Pancreas (tissue), 10 donors: ENCODE measurements around the gene SRPK2. TPM values are rescaled to one million over a fixed set of nuclear protein-coding genes. Genes with fewer than 3 reads are reported as not detected.

Experiments
- ATAC-seq, 4 donors: fragments of 200-7000 bp; cut with Tn5 transposase; one replicate each; pipeline versions ENCODE4 v1.8.0 to v1.9.1; 2020; ENCODE audit warnings: mild to moderate bottlenecking in 4 of 4, moderate library complexity in 4 of 4
- DNase-seq, 6 donors: peaks; one replicate each; pipeline ENCODE4 v3.0.0-alpha.2; 2020
- FAIRE-seq: peaks from 2 replicates; lab custom pipeline; 2012; peaks lifted over from hg19 to GRCh38; lab: Jason Lieb, UNC
- H3K27ac ChIP-seq, 4 donors: fragments of 200-600 bp; sonication (generic); 1 replicate in 3 of 4; 2 replicates in 1 of 4; pipeline versions ENCODE4 v1.5.0 to v1.8.0; 2020
- H3K27me3 ChIP-seq, 4 donors: fragments of 200-600 bp; one replicate each; pipeline ENCODE4 v1.8.0; 2021
- H3K36me3 ChIP-seq, 3 donors: fragments of 200-600 bp; sonication (generic) in 1 of 3; one replicate each; pipeline versions ENCODE4 v1.5.0 to v1.8.0; 2020 to 2021
- H3K4me1 ChIP-seq, 3 donors: fragments of 200-600 bp; one replicate each; pipeline ENCODE4 v1.8.0; 2021
- H3K4me3 ChIP-seq, 4 donors: fragments of 200-600 bp; sonication (generic) in 2 of 4; one replicate each; pipeline versions ENCODE4 v1.5.0 to v1.8.0; 2020 to 2021
- H3K9me3 ChIP-seq, 4 donors: fragments of 200-600 bp; one replicate each; pipeline ENCODE4 v1.8.0; 2021
- CTCF ChIP-seq, 4 donors: fragments of 200-600 bp; sonication (generic) in 3 of 4; IDR thresholded peaks; one replicate each; pipeline versions ENCODE4 v1.5.0 to v1.8.0; 2021; ENCODE audit warnings: antibody characterized with exemption in 4 of 4
- WGBS, 2 donors: extraction: QIAGEN DNeasy Blood & Tissue Kit; methylation state at CpG; one replicate each; pipeline ENCODE4 v1.1.7; 2013; 5-methylcytosine and 5-hydroxymethylcytosine counted together
- intact Hi-C, 3 donors: fragments of 100-400 bp; cut with DNase I; formaldehyde crosslinking; loops; one replicate each; pipeline versions ENCODE4 v1.11.1 to v1.14.2; 2022
- polyA plus RNA-seq, 2 donors: library from polyadenylated mRNA; stranded (reverse); fragments of 200-250 nt; gene quantifications; one replicate each; pipeline ENCODE4 v1.2.3, GENCODE V29; 2013
- total RNA-seq, 6 donors: library from RNA; stranded (reverse); fragmentation: NEBNext Ultra II Directional in 4 of 6; extraction: Animal tissue kit (Norgen Biotek cat#: 25700) in 4 of 6; gene quantifications; one replicate each; pipeline versions ENCODE4 v1.2.1 to v1.2.4, GENCODE V29; 2021 to 2023
- donor health status: healthy with polysubstance abuse.
- donor health status: DM: no; HTN: no; CAD: no; lungs with moderate emphysema.
- donor health status: DM: no; HTN: no; CAD: no.
- donor health status: control.
- donor health status: control.
- donor health status: Bipolar disorder and iron deficiency.
- donor health status: DM: yes; HTN: yes; CAD: no.
- donor health status: DM: no; HTN: no; CAD: no.
- donor health status: DM: no; HTN: no; CAD: no.
- donor health status: DM: yes; HTN: yes; CAD: no.

Gene SRPK2
- total and polyA plus RNA-seq, 8 donors, result 6.5 to 27.4 (median 16.4) TPM

DNA sequence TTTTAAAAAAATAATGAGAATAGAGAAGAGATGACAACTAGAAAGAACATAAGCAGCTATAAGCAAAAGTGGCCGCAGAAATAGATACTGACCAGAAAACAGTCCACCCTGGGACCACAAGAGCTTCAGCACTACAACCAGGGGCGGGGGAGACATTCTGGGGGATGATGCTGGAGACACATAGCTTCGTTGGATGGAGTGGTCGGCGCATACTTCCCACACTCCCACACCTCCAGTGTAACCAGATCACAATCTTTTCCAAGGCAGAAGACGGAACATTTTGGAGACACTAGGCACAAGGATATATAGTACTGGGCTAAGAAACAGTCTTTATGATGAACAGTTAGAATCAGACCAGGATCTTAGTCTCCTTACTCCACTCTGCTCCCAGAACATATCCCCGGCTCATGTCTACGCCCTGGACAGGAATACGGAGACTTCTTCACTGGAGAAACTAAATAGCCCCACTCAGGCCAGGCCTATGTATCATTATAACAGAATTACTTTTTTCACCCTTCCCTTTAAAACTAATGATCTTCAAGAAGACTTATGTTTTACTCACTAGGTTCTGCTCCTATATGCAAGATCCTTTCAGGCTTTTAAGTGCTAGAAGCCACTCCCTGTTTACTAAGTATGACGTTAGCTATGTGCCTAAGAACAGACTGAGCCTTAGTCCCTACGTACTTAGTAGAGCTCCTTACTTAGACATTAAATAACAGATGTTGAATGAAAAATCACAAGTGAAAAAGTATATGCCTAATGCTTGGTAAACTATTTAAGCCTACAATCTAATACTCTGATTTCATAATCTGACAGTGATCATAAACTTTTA is 169.6 kb downstream of the SRPK2 start:
- DNase-seq (no peak), ATAC-seq (peak; percentile 61 to 82 (median 72)), FAIRE-seq (no peak)
- Histone ChIP-seq H3K27me3 (no peaks in the 10 kb centered on the region), H3K27ac (no peak overlapping the region), H3K9me3 (no peaks in the 10 kb centered on the region), H3K4me3 (no peak overlapping the region), H3K4me1 (peaks cover 4 to 15% (median 9%) of the 10 kb centered on the region in 3 donors), H3K36me3 (no peaks in the 10 kb centered on the region)
- intact Hi-C loops, result no loop called here
- TF ChIP-seq CTCF (IDR thresholded peaks at IDR 0.05), result no peak
- 87% methylated on average over 11 of the region's 11 CpGs for WGBS, 2 donors

DNA sequence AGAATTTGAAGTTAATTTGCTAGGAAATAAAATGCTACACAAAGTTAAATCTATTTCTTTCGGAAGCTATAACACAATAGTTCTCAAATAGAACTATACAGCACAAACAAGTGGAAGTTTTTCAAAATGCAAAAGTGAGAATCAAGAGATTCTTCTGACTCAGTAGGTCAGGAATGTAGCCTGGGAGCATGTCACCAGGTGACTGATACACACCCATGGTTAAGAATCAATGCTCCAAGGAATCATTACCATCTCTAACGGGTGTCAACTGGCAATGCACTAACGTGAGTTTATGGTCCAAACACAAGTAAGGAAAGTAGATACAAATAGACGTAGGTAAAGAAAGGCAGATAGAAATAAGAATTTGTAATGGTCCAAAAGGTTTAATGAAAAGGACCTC is 170.5 kb downstream of the SRPK2 start:
- intact Hi-C loops, result no loop called here
- no peaks in the 10 kb centered on the region for H3K36me3 ChIP-seq
- no peak overlapping the region for H3K27ac ChIP-seq
- no peak for DNase-seq
- WGBS, 2 donors, result 75 to 77% methylated on average over 4 of the region's 4 CpGs
- H3K27me3 ChIP-seq, result no peaks in the 10 kb centered on the region
- ATAC-seq, result peak in 2 of 4 donors; percentile 44 to 51
- H3K4me1 ChIP-seq, result peaks cover 4 to 15% (median 9%) of the 10 kb centered on the region in 3 donors
- FAIRE-seq, result no peak
- no peak overlapping the region for H3K4me3 ChIP-seq
- no peak for TF ChIP-seq CTCF (IDR thresholded peaks at IDR 0.05)
- H3K9me3 ChIP-seq, result no peaks in the 10 kb centered on the region

DNA sequence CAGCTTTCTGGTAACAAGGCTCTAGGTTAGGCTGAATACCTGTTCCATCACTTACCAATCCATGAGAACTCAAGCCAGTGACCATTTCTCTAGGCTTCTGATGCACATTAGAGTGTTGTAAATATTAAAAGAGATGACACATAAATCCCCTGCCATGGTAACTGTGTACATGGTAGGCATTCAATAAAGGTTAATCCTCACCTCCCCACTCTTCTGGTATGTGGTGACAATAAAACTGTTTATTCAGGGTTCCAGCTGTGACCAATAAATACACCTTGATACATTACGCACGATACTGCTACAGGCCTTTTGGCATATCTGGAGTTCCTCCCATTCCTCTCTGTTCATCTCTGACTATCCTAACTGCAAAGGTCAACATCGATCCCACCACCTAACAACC is 171.9 kb downstream of the SRPK2 start:
- peaks cover 4 to 9% (median 7%) of the 10 kb centered on the region in 3 donors for H3K4me1 ChIP-seq
- TF ChIP-seq CTCF (IDR thresholded peaks at IDR 0.05), result no peak
- no peak for FAIRE-seq

GRCh38 chr7:105215821-105216220 is 172.9 kb downstream of the SRPK2 start:
- Histone ChIP-seq H3K36me3 (no peaks in the 10 kb centered on the region), H3K9me3 (no peaks in the 10 kb centered on the region), H3K4me3 (no peak overlapping the region), H3K4me1 (peaks cover 4 to 13% (median 11%) of the 10 kb centered on the region in 3 donors), H3K27ac (no peak overlapping the region), H3K27me3 (no peaks in the 10 kb centered on the region)
- ATAC-seq, result no peak
- FAIRE-seq, result no peak
- intact Hi-C loops, result no loop called here
- no peak for DNase-seq
- TF ChIP-seq CTCF (IDR thresholded peaks at IDR 0.05), result no peak
- WGBS, 2 donors, result 63 to 66% methylated on average over 1 of the region's 1 CpG

More for the DNA sequence above, 171.9 kb downstream of the SRPK2 start:
- H3K36me3 ChIP-seq, result no peaks in the 10 kb centered on the region
- 85 to 88% methylated on average over 3 of the region's 3 CpGs for WGBS, 2 donors
- no peak overlapping the region for H3K27ac ChIP-seq
- no peaks in the 10 kb centered on the region for H3K9me3 ChIP-seq
- intact Hi-C loops, result no loop called here
- H3K4me3 ChIP-seq, result no peak overlapping the region
- no peak for ATAC-seq
- no peak for DNase-seq
- H3K27me3 ChIP-seq, result no peaks in the 10 kb centered on the region

DNA sequence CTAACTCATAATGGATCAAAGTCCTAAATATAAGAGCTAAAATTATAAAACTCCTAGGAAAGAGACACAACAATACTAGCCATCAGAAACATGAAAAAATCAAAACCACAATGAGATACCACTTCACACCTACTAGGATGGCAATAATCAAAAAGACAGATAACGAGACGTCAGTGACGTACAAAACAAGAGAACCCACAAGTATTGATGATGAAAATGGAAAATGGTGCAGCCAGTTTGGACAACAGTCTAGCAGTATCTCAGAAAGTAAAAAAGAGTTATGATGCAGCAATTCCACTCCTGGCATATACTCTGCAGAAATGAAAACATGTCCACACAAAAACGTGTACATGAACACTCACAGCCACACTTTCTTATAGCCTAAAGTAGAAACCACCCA is 173.5 kb downstream of the SRPK2 start:
- no peak for DNase-seq
- ATAC-seq, result no peak
- Histone ChIP-seq H3K4me3 (no peak overlapping the region), H3K36me3 (no peaks in the 10 kb centered on the region), H3K27me3 (no peaks in the 10 kb centered on the region), H3K27ac (no peak overlapping the region), H3K4me1 (peaks cover 4 to 19% (median 11%) of the 10 kb centered on the region in 3 donors), H3K9me3 (no peaks in the 10 kb centered on the region)
- 88% methylated on average over 4 of the region's 4 CpGs for WGBS, 2 donors
- no peak for FAIRE-seq
- no peak for TF ChIP-seq CTCF (IDR thresholded peaks at IDR 0.05)
- intact Hi-C loops, result no loop called here
